Cardiac muscle cell (in vitro differentiated cells and primary cell): ENCODE data around the gene BLOC1S3. TPM values are rescaled to one million over a fixed set of nuclear protein-coding genes. Genes with fewer than 3 reads are reported as not detected.
A peak's percentile ranks its signal among the peaks of the same experiment; 100 is the strongest.

Experiments
- DNase-seq, 2 donors: peaks; one replicate each; pipeline versions ENCODE4 v3.0.0 to v3.0.0-alpha.2; 2010 to 2017; ENCODE audit warnings: low read depth in 1 of 2, low spot score in 1 of 2
- H3K27ac ChIP-seq: fragments of 200-600 bp; sonication (generic); 2 replicates; pipeline ENCODE4 v1.5.1; 2016
- H3K27me3 ChIP-seq: fragments of 200-600 bp; sonication (generic); 2 replicates; pipeline ENCODE4 v1.6.0; 2016; ENCODE audit warnings: control low read depth
- H3K36me3 ChIP-seq: fragments of 200-600 bp; sonication (generic); 2 replicates; pipeline ENCODE4 v1.5.1; 2016; ENCODE audit warnings: control low read depth
- H3K4me1 ChIP-seq: fragments of 200-600 bp; sonication (generic); 2 replicates; pipeline ENCODE4 v1.8.1; 2017; ENCODE audit warnings: low read depth, mild to moderate bottlenecking, mixed run types
- H3K4me3 ChIP-seq: fragments of 200-600 bp; sonication (generic); 2 replicates; pipeline ENCODE4 v1.5.1; 2016; ENCODE audit warnings: mild to moderate bottlenecking
- H3K9me3 ChIP-seq: fragments of 200-600 bp; sonication (generic); 2 replicates; pipeline ENCODE4 v1.5.1; 2017; ENCODE audit warnings: low read depth, mild to moderate bottlenecking, control low read depth
- polyA plus RNA-seq: library from polyadenylated mRNA; unstranded; fragments of >200 nt; fragmentation: Nextera tagmentation; extraction: Ambion mirVana; gene quantifications from 2 replicates; pipeline ENCODE4 v1.2.1, GENCODE V29; 2016
- total RNA-seq: library from RNA; depleted of rRNA; stranded (reverse); fragments of >200 nt; gene quantifications from 2 replicates; pipeline ENCODE4 v1.2.3, GENCODE V29; 2016
- TF ChIP-seq, protein P1 (sequence below): IDR thresholded peaks from 2 replicates; pipeline ENCODE4 v1.5.1; 2012; ENCODE audit warnings: low read depth, mild to moderate bottlenecking, low read length

BLOC1S3 gene, protein sequence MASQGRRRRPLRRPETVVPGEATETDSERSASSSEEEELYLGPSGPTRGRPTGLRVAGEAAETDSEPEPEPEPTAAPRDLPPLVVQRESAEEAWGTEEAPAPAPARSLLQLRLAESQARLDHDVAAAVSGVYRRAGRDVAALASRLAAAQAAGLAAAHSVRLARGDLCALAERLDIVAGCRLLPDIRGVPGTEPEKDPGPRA
- total RNA-seq (4.8 and 6.5 TPM in 2 replicates), polyA plus RNA-seq (8.2 and 9.6 TPM in 2 replicates)

DNA sequence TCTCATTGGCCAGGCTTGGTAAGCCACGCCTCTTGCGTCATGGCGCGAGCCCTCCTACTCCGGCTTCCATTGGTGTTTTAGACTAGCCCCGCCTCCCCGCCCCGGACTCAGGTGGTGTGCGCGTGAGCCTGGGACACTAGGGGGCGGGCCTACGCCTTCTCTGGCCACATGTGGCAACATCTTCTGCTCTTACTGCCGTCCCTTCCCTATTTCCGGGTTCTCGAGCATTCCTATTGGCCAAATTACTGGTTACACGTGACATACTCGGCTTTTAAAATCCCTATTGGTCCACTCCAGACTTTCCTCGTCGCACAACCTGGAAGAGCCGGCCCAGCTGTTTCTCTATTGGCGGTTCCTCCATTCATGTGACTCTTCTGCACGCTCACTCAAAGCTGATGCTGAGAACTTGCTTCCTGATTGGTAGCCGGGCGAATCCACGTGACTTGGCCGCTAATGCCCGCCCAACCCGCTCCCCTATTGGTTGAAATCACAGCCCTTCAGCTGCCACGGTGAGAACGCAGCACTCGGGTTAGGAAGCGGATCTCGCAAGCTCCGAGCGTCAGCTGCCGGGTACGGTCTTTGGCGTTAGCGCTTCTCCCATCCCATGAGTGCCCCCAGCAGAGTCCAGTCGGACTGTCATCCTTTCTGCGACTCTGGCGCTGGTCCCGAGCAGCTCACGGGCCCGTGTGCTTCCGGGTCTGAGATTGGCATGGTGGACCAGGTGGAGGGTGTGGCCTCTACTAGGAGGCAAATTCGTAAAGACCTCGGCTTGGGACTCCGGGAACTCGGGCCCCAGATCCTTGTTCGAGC, at the start of gene BLOC1S3:
Gene BLOC1S3, plus strand, starts transcription at position 523 of the 810 bp plus-strand sequence. CDS start 513 bp downstream, outside the sequence.
- peak within 1 kb of the TSS; percentile 88 for H3K4me3 ChIP-seq
- DNase-seq: peak; percentile 100
- H3K27me3 ChIP-seq: no peaks in the 10 kb centered on the region
- no peaks in the 10 kb centered on the region for H3K36me3 ChIP-seq
- peak within 1 kb of the TSS; percentile 91 for H3K27ac ChIP-seq
- H3K9me3 ChIP-seq: no peaks in the 10 kb centered on the region
- TF ChIP-seq, protein P1, sequence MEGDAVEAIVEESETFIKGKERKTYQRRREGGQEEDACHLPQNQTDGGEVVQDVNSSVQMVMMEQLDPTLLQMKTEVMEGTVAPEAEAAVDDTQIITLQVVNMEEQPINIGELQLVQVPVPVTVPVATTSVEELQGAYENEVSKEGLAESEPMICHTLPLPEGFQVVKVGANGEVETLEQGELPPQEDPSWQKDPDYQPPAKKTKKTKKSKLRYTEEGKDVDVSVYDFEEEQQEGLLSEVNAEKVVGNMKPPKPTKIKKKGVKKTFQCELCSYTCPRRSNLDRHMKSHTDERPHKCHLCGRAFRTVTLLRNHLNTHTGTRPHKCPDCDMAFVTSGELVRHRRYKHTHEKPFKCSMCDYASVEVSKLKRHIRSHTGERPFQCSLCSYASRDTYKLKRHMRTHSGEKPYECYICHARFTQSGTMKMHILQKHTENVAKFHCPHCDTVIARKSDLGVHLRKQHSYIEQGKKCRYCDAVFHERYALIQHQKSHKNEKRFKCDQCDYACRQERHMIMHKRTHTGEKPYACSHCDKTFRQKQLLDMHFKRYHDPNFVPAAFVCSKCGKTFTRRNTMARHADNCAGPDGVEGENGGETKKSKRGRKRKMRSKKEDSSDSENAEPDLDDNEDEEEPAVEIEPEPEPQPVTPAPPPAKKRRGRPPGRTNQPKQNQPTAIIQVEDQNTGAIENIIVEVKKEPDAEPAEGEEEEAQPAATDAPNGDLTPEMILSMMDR: peak; percentile 38
- peaks cover 4% of the 10 kb centered on the region for H3K4me1 ChIP-seq

DNA sequence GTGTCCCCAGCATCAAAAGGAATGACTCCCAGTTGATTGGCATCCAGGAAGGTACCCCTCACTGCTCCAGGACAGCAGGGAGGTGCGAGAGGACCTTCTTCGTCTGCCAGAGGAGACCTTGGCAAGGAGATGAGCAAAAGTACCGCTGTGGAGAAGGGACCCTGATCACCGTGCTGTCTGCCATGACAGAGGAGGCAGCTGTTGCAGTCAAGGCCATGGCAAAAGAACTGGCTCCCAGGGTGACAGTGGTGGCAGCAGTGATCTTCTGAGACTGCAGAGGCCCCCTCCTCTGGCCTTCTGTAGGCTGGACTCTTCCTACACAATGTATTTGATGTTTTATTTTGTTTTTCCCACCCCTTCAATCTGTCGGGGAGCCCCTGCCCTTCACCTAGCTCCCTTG, 49.8 kb upstream of the BLOC1S3 start:
- Histone ChIP-seq H3K27ac (no peak overlapping the region), H3K4me3 (no peak overlapping the region), H3K36me3 (no peaks in the 10 kb centered on the region), H3K4me1 (no peaks in the 10 kb centered on the region), H3K9me3 (no peaks in the 10 kb centered on the region), H3K27me3 (no peaks in the 10 kb centered on the region)
- TF ChIP-seq, protein P1: no peak
- no peak for DNase-seq

DNA sequence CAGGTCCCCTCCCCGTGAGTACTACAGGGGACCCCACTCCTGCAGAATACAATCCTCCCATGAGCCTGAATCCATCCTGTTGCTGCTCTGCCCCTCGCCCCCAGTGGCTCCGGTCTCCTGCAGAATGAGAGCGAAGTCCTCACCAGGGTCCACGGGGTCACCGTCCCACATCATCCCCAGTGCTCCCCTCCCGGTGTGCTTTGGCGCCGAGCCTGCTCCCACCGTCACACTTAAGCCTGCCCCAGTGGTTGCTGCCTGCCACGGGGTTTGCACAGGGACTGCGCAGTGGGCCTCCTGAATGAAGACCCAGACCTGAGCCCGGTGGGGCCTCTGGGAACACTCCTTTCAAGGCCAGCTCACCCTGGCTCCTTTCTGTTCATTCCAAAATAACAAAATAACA, 48.3 kb upstream of the BLOC1S3 start:
- Histone ChIP-seq H3K4me1 (no peaks in the 10 kb centered on the region), H3K27ac (no peak overlapping the region), H3K36me3 (no peaks in the 10 kb centered on the region), H3K9me3 (no peaks in the 10 kb centered on the region), H3K4me3 (no peak overlapping the region), H3K27me3 (no peaks in the 10 kb centered on the region)
- DNase-seq: no peak
- TF ChIP-seq, protein P1: no peak

DNA sequence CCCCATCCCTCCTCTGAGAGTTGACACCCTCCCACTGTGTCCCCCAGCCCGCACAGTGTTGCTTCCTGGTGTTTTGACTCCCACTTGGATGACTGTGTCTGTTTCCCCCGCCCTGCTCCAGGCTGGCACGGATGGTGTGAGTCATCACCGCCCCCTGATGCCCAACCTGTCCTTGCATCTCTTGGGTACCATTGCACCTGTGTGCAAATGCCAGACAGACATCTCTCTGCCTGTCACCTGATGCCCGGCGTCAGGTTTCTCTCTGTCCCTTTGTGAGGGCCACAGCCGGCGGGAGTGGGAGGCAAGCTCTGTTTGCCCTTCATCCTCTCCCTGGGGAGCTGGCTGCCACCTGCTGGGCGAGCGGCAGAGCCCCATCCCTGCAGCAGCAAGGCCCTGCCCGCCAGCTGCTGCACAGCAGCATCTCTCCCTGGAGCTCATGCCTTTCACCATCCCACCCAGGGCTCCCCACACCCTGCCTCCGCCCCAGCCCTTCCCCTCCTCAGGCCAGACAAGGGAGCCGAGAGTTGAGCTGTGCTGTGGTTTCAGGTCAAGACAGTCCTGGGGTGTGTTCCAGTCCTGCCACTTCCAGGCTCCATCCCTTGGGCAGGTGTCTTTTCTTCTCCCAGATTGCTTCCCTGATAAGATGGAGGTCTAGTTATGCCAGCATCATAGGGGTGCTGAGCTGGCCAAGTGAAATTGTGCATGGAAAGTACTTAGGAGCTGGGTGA, 47.5 kb upstream of the BLOC1S3 start:
- H3K9me3 ChIP-seq: no peaks in the 10 kb centered on the region
- TF ChIP-seq, protein P1: no peak
- H3K27ac ChIP-seq: no peak overlapping the region
- no peaks in the 10 kb centered on the region for H3K27me3 ChIP-seq
- H3K36me3 ChIP-seq: no peaks in the 10 kb centered on the region
- peaks cover 1% of the 10 kb centered on the region for H3K4me1 ChIP-seq
- DNase-seq: no peak
- H3K4me3 ChIP-seq: no peak overlapping the region

DNA sequence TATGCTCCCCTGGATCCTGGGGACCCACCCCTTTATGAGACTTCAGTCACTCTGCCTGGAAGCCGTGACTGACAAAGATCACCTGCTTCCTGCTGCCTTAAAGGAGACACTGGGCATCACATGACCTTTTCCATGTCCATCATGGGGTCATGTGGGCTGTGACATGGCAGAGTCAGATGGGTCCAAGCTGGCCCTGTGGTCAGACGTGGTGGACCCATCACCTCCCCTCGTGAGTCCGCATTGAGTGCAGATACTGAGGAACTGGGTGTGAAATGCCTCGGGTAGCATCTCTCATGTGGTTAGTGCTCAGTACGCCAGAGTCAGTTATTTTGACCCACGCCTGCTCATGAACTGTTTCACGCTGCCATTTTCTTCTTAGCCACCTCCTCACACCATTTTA, 44.9 kb upstream of the BLOC1S3 start:
- TF ChIP-seq, protein P1: no peak
- Histone ChIP-seq H3K4me3 (no peak overlapping the region), H3K27me3 (no peaks in the 10 kb centered on the region), H3K9me3 (no peaks in the 10 kb centered on the region), H3K27ac (no peak overlapping the region), H3K36me3 (no peaks in the 10 kb centered on the region), H3K4me1 (peaks cover 8% of the 10 kb centered on the region)
- no peak for DNase-seq
